Uterus (tissue), 4 donors: Measurements from ENCODE around the gene EMB. TPM values are rescaled to one million over a fixed set of nuclear protein-coding genes. Genes with fewer than 3 reads are reported as not detected.

Experiments used
- DNase-seq, 2 donors: peaks; one replicate each; pipeline ENCODE4 v3.0.0-alpha.2; 2019 to 2020
- H3K27ac ChIP-seq, 2 donors: fragments of 200-600 bp; sonication (generic); 1 replicate in 1 of 2; 2 replicates in 1 of 2; pipeline ENCODE4 v1.5.1; 2016 to 2018
- H3K27me3 ChIP-seq, 2 donors: fragments of 200-600 bp; sonication (generic); one replicate each; pipeline ENCODE4 v1.5.1; 2018 to 2019; ENCODE audit warnings: control low read depth in 1 of 2
- H3K36me3 ChIP-seq, 2 donors: fragments of 200-600 bp; sonication (generic); one replicate each; pipeline ENCODE4 v1.5.1; 2019; ENCODE audit warnings: control low read depth in 1 of 2
- H3K4me1 ChIP-seq, 2 donors: fragments of 200-600 bp; sonication (generic); one replicate each; pipeline ENCODE4 v1.5.1; 2018 to 2019; ENCODE audit warnings: control low read depth in 1 of 2
- H3K4me3 ChIP-seq, 2 donors: fragments of 200-600 bp; sonication (generic); 1 replicate in 1 of 2; 2 replicates in 1 of 2; pipeline ENCODE4 v1.5.1; 2018 to 2019; ENCODE audit warnings: mild to moderate bottlenecking in 1 of 2
- H3K9me3 ChIP-seq, 2 donors: fragments of 200-600 bp; sonication (generic); one replicate each; pipeline ENCODE4 v1.5.1; 2019; ENCODE audit warnings: control low read depth in 1 of 2
- POLR2A ChIP-seq, 2 donors: fragments of 450-650 bp; IDR thresholded peaks; one replicate each; pipeline ENCODE4 v1.6.1; 2016; ENCODE audit warnings: antibody characterized with exemption in 2 of 2, mild to moderate bottlenecking in 1 of 2, moderate library complexity in 1 of 2
- intact Hi-C: fragments of 100-400 bp; cut with DNase I; formaldehyde crosslinking; loops from one replicate; pipeline ENCODE4 v1.15.1; 2023; ENCODE audit warnings: low total_unique reads
- total RNA-seq, 4 donors: library from RNA; depleted of rRNA in 3 of 4; stranded (reverse); fragments of >200 nt in 3 of 4; gene quantifications; one replicate each; pipeline versions ENCODE4 v1.1.0 to v1.2.4, GENCODE V29; 2014 to 2023
- TF ChIP-seq, protein P1 (sequence below), 4 experiments: fragments of 200-600 bp in 2 of 4; fragments of 450-650 bp in 2 of 4; sonication (generic) in 2 of 4; IDR thresholded peaks; one replicate each; pipeline ENCODE4 v1.5.1; 2016 to 2019; ENCODE audit warnings: antibody characterized with exemption in 4 of 4, mild to moderate bottlenecking in 2 of 4, moderate library complexity in 1 of 4
- donor health status: DM: yes; HTN: yes; CAD: no.

The EMB gene
- total RNA-seq, 4 donors from 2014 or later, result 0.51 to 10.4 (median 3.7) TPM

DNA sequence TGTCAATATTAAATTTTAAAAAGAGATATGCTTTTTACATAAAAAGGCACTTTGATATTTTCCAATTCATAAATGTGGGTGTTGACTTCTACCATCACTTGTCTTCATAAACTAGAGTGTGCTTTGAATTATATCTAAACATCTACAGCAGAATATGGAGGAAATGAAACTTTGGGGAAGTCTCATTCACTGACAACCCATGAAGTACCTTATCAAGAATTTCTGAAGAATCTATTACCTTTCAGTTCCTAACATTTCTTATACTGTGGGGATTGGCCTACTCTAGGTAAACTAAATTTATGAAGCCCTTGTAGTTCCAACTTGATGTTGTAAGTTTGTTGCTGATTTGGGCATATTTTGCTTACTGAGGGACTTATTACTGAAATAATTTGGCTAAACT lies 81.9 kb downstream of the EMB start:
- Histone ChIP-seq H3K27ac (no peak overlapping the region), H3K27me3 (no peaks in the 10 kb centered on the region), H3K9me3 (no peaks in the 10 kb centered on the region), H3K4me3 (no peak overlapping the region), H3K4me1 (no peaks in the 10 kb centered on the region), H3K36me3 (no peaks in the 10 kb centered on the region)
- intact Hi-C loops, result no loop called here
- no peak for DNase-seq
- TF ChIP-seq POLR2A (IDR thresholded peaks at IDR 0.05), result no peak
- TF ChIP-seq, protein P1, sequence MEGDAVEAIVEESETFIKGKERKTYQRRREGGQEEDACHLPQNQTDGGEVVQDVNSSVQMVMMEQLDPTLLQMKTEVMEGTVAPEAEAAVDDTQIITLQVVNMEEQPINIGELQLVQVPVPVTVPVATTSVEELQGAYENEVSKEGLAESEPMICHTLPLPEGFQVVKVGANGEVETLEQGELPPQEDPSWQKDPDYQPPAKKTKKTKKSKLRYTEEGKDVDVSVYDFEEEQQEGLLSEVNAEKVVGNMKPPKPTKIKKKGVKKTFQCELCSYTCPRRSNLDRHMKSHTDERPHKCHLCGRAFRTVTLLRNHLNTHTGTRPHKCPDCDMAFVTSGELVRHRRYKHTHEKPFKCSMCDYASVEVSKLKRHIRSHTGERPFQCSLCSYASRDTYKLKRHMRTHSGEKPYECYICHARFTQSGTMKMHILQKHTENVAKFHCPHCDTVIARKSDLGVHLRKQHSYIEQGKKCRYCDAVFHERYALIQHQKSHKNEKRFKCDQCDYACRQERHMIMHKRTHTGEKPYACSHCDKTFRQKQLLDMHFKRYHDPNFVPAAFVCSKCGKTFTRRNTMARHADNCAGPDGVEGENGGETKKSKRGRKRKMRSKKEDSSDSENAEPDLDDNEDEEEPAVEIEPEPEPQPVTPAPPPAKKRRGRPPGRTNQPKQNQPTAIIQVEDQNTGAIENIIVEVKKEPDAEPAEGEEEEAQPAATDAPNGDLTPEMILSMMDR (IDR thresholded peaks at IDR 0.05), result no peak

GRCh38 chr5:50352382-50352781 lies 88.7 kb downstream of the EMB start:
- Histone ChIP-seq H3K4me3 (no peak overlapping the region), H3K4me1 (no peaks in the 10 kb centered on the region), H3K27ac (no peak overlapping the region), H3K27me3 (no peaks in the 10 kb centered on the region), H3K36me3 (no peaks in the 10 kb centered on the region), H3K9me3 (no peaks in the 10 kb centered on the region)
- TF ChIP-seq, protein P1 (IDR thresholded peaks at IDR 0.05), result no peak
- TF ChIP-seq POLR2A (IDR thresholded peaks at IDR 0.05), result no peak
- intact Hi-C loops, result no loop called here
- no peak for DNase-seq

Other genes starting within 250 kb of the EMB start
- gene PARP8, start 225.3 kb upstream of the EMB start, total RNA-seq, result 10 to 100 TPM in 3 of 4 donors, 1 to 10 TPM in 1; 2.3 to 23.8 (median 22.9) TPM